Karpas-422 (cell line): ENCODE measurements around the gene NFIA. TPM values are rescaled to one million over a fixed set of nuclear protein-coding genes. Genes with fewer than 3 reads are reported as not detected.
A peak's percentile ranks its signal among the peaks of the same experiment; 100 is the strongest.

Source experiments
- DNase-seq: peaks from one replicate; pipeline ENCODE4 v3.0.0-alpha.2; 2015
- H2AFZ ChIP-seq: fragments of 200-600 bp; sonication (generic); 2 replicates; pipeline ENCODE4 v1.6.1; 2014; ENCODE audit warnings: antibody characterized with exemption, low read length, mixed read lengths
- H3K27ac ChIP-seq: fragments of 200-600 bp; sonication (generic); 2 replicates; pipeline ENCODE4 v1.5.1; 2014; ENCODE audit warnings: mild to moderate bottlenecking, low read length, moderate library complexity
- H3K27me3 ChIP-seq: fragments of 200-600 bp; sonication (generic); 2 replicates; pipeline ENCODE4 v1.6.1; 2014; ENCODE audit warnings: low read length, mixed read lengths
- H3K36me3 ChIP-seq: fragments of 200-600 bp; sonication (generic); 2 replicates; pipeline ENCODE4 v1.6.1; 2014; ENCODE audit warnings: low read length, mixed read lengths; ENCODE audit not compliant: insufficient read depth
- H3K4me1 ChIP-seq: fragments of 200-600 bp; sonication (generic); 2 replicates; pipeline ENCODE4 v1.6.1; 2014; ENCODE audit warnings: mild to moderate bottlenecking, low read length, mixed read lengths
- H3K4me2 ChIP-seq: fragments of 200-600 bp; sonication (generic); 2 replicates; pipeline ENCODE4 v1.6.1; 2014; ENCODE audit warnings: low read length, low read depth, mild to moderate bottlenecking; ENCODE audit not compliant: poor library complexity, severe bottlenecking
- H3K4me3 ChIP-seq: fragments of 200-600 bp; sonication (generic); 2 replicates; pipeline ENCODE4 v1.5.1; 2014; ENCODE audit warnings: mild to moderate bottlenecking, antibody characterized with exemption, low read length, mixed read lengths
- H3K79me2 ChIP-seq: fragments of 200-600 bp; sonication (generic); 2 replicates; pipeline ENCODE4 v1.6.1; 2014; ENCODE audit warnings: mild to moderate bottlenecking, low read length, mixed read lengths
- H3K9ac ChIP-seq: fragments of 200-600 bp; sonication (generic); 2 replicates; pipeline ENCODE4 v1.6.0; 2014; ENCODE audit warnings: low read length
- H3K9me2 ChIP-seq: fragments of 200-600 bp; sonication (generic), shearing (Covaris generic); replicated peaks from 2 replicates; pipeline ENCODE4 v1.6.0; 2014; ENCODE audit warnings: mild to moderate bottlenecking, low read length, moderate library complexity; ENCODE audit not compliant: insufficient read depth
- H3K9me3 ChIP-seq: fragments of 300-700, 200-600 bp; sonication (generic); 2 replicates; pipeline ENCODE4 v1.6.1; 2014; ENCODE audit warnings: low read length, mixed read lengths
- H4K20me1 ChIP-seq: fragments of 200-600 bp; sonication (generic); 2 replicates; pipeline ENCODE4 v1.6.1; 2014; ENCODE audit warnings: mild to moderate bottlenecking, antibody characterized with exemption, low read length, low read depth; ENCODE audit not compliant: insufficient read depth
- total RNA-seq: library from RNA; depleted of rRNA; stranded (reverse); fragments of >200 nt; shearing (Covaris generic); gene quantifications from 2 replicates; pipeline ENCODE4 v1.2.3, GENCODE V29; 2014; ENCODE audit warnings: low replicate concordance

Gene NFIA
- total RNA-seq, 1 experiment from 2014 or later = 38.3 TPM

DNA sequence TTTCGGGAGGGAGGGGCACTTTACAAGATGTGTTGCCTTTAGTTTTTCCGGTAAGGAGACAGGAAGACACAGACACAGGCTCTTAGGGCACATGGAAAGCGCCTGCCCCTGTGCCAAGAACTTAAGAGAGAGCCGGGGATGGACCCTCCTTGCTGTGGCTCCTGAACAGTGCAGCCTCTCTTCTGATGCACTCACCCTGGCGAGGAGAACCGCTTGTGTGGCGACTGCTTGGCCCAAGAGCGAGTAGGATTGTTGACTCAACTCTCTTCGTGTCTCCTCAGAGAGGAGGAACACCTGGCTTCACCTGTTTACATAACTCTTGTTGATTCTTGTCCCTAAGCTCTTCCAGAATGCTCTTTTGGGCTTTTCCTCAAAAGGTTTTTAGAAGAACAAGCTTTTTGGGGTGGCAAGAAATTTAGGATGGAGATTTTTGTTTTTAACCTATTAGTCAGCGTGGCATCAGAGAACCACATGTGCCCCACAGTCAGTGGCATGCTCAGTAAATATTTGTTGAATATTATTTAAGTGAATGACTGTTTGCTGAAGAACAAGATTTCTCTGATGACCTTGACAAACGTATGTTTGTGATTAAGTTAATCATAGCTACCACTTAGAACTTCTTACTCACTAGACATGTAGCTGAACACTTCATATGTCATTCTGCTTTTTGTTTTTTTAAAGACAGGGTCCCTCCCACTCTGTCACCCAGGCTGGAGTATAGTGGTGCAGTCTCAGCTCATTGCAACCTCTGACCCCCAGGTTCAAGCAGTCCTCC is 60.6 kb downstream of the NFIA start:
- no peaks in the 10 kb centered on the region for H3K9me3 ChIP-seq

DNA sequence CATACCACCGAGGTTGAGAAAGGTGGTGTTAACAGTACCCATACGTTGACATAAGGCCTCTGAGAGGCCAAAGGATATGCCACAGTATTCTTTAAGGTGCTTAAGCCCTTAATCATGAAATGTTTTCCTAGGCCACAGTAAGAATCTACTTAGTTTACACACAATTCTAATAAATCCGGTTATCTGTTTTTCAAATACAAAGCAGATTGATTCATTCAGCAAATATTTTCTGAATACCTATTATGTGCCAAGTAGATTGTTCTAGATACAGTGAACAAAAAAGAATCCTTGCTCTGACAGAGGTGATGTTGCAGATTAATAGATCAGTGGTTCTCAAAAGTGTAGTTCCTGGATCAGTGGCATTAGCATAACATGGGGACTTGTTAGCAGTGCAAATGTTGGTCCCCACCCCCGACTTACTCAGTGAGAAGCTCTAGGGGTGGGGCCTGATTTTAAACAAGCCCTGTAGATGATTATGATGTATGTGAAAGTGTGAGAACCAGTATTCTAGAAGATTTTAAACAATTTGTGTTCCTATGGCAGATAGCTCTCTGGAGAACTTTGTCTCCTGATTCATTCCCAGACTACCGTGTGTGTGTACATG is 61.6 kb downstream of the NFIA start:
- no peak overlapping the region for H3K4me2 ChIP-seq
- no peak overlapping the region for H3K27ac ChIP-seq
- no peak for DNase-seq
- no peaks in the 10 kb centered on the region for H3K36me3 ChIP-seq
- H3K4me3 ChIP-seq = no peak overlapping the region
- H3K4me1 ChIP-seq = peaks cover 86% of the 10 kb centered on the region
- H3K9me2 ChIP-seq = no peaks in the 10 kb centered on the region
- H3K27me3 ChIP-seq = no peaks in the 10 kb centered on the region
- H3K79me2 ChIP-seq = peaks cover 34% of the 10 kb centered on the region; the same call in 1 of the 2 replicates
- no peaks in the 10 kb centered on the region for H3K9me3 ChIP-seq
- no peak overlapping the region for H3K9ac ChIP-seq
- no peak overlapping the region for H2AFZ ChIP-seq
- peaks cover 6% of the 10 kb centered on the region; the same call in 1 of the 2 replicates for H4K20me1 ChIP-seq

More for the DNA sequence above, 60.6 kb downstream of the NFIA start:
- Histone ChIP-seq H3K79me2 (peaks cover 26% of the 10 kb centered on the region; the same call in 1 of the 2 replicates), H3K27me3 (no peaks in the 10 kb centered on the region), H2AFZ (no peak overlapping the region), H3K4me1 (peaks cover 85% of the 10 kb centered on the region), H3K4me2 (no peak overlapping the region), H4K20me1 (no peaks in the 10 kb centered on the region; the same call in 1 of the 2 replicates), H3K4me3 (no peak overlapping the region), H3K27ac (peak overlapping the region; percentile 95; the same call in 1 of the 2 replicates), H3K36me3 (no peaks in the 10 kb centered on the region), H3K9ac (no peak overlapping the region), H3K9me2 (no peaks in the 10 kb centered on the region)
- DNase-seq = no peak

DNA sequence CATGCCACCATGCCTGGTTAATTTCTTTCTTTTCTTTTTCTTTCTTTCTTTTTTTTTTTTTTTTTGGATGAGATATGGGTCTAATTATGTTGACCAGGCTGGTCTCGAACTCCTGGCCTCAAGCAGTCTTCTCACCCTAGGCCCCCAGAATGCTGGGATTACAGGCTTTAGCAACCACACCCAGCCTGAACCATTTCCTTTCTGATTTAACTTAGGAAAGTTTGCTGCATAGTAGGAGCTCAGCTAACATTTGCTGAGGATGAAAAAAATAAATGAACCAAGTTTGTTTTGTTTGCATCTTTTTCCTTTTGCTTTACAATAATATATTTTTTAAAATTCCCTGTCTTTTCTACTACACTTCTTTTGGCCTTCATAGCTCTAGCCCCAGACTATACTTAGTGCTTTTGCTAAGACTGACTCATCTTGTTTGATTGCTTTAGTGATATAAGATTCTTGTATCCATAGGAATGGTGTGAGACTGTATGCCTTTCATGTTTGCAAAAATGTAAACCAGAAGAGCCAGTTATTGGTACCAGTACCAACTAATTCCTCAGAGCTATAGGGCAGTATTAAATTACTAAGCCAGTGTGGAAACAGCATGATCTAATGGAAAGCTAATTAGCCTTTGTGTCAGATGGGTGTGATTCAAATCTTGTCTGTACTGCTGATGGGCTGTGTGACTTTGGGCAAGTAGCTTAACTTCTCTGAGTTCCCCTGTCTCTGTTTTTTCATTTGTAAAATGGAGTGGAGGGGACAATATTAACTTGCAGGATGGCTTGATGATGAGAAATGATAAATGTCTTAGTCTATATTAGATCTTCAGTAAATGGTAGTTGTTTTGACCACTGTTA is 66.9 kb downstream of the NFIA start:
- Histone ChIP-seq H3K36me3 (no peaks in the 10 kb centered on the region), H3K27ac (no peak overlapping the region), H3K9ac (no peak overlapping the region), H2AFZ (no peak overlapping the region), H3K9me3 (no peaks in the 10 kb centered on the region), H3K9me2 (no peaks in the 10 kb centered on the region), H3K79me2 (peaks cover 27% of the 10 kb centered on the region; the same call in 1 of the 2 replicates), H3K4me3 (no peak overlapping the region), H3K4me2 (no peak overlapping the region), H4K20me1 (peaks cover 16% of the 10 kb centered on the region), H3K27me3 (no peaks in the 10 kb centered on the region), H3K4me1 (peaks cover 46% of the 10 kb centered on the region)
- no peak for DNase-seq

- H3K9me2 ChIP-seq = no peaks in the 10 kb centered on the region
- no peak for DNase-seq
- no peaks in the 10 kb centered on the region for H3K27me3 ChIP-seq
- H3K4me2 ChIP-seq = no peak overlapping the region
- no peak overlapping the region for H3K9ac ChIP-seq
- H3K79me2 ChIP-seq = peaks cover 18% of the 10 kb centered on the region; the same call in 1 of the 2 replicates
- H3K36me3 ChIP-seq = no peaks in the 10 kb centered on the region
- H3K9me3 ChIP-seq = no peaks in the 10 kb centered on the region
- no peak overlapping the region for H2AFZ ChIP-seq
- H3K4me3 ChIP-seq = no peak overlapping the region
- H3K4me1 ChIP-seq = peaks cover 23% of the 10 kb centered on the region
- peaks cover 20% of the 10 kb centered on the region for H4K20me1 ChIP-seq
- no peak overlapping the region for H3K27ac ChIP-seq
Observed at GRCh38 chr1:61151565-61151964, 69.2 kb downstream of the NFIA start.

DNA sequence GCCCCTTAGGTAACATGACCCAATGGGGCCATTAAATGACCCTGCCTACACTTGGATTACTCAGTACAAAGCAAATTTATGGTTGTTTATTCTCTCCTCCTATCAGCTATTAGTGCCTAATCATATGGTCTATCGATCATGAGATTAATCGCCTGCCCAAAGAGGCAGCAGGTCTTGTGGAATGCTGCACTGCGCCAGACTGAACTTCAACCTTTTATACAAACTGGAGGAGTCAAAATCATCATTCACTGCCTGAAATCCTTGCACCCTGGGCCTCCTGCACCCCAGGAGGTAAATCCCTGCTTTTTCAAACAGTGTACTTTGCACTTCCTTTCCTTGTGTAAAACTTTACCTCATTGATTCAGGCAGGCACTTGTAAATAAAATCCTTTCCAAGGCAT is 69.7 kb downstream of the NFIA start:
- Histone ChIP-seq H4K20me1 (peaks cover 20% of the 10 kb centered on the region), H3K4me2 (no peak overlapping the region), H3K4me3 (no peak overlapping the region), H3K27ac (no peak overlapping the region), H3K79me2 (peaks cover 14% of the 10 kb centered on the region; the same call in 1 of the 2 replicates), H3K9me2 (no peaks in the 10 kb centered on the region), H3K4me1 (peaks cover 23% of the 10 kb centered on the region), H3K27me3 (no peaks in the 10 kb centered on the region), H3K36me3 (no peaks in the 10 kb centered on the region), H3K9me3 (no peaks in the 10 kb centered on the region), H3K9ac (no peak overlapping the region), H2AFZ (no peak overlapping the region)
- DNase-seq = no peak

- Histone ChIP-seq H3K4me2 (no peak overlapping the region), H3K79me2 (peaks cover 14% of the 10 kb centered on the region; the same call in 1 of the 2 replicates)
Observed at GRCh38 chr1:61152469-61153105, 70.2 kb downstream of the NFIA start.

DNA sequence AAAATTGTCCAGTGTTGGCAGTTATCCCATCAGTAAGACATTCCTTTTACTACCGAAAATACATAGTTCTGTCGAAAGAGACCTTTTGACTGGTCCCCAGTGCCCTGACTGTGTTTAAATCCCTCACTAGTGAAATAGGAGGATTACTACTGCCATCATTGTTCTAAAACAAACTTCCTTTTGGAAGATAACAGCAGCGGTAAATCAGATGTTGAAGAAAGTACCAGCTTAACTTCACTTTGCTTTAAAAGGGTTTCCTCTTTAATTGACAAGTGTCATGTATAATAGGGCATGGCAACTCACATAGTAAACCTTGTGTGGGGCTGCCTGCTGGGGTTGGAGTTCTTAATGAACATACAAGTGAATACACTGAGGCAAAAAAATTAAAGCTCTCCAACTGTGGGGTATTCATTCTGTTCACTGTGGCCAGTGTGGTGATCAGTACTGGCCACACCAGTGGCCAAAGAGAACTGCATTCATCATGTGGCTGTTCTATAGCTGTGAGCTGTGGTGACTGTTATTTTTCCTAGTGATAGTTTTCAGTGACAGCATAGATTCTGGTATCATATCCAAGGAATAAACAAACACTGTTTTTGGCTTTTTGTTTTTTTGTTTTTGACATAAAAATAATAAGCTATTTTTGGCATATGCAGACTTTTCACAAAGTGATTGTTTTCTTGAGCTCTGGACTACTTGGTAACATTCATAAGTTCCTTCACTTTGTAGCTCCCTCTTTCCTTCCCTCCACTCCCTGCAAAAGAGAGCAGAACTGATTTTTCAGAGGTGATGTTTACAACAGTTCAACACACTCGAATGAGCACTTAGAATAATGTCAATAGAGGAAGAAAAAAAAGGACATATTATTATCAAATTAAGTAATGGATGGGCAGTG is 74.5 kb downstream of the NFIA start:
- Histone ChIP-seq H3K4me3 (no peak overlapping the region), H3K9me2 (no peaks in the 10 kb centered on the region), H4K20me1 (peaks cover 7% of the 10 kb centered on the region; the same call in 1 of the 2 replicates), H3K4me1 (peaks cover 10% of the 10 kb centered on the region), H3K9me3 (no peaks in the 10 kb centered on the region), H2AFZ (no peak overlapping the region), H3K36me3 (no peaks in the 10 kb centered on the region), H3K79me2 (no peaks in the 10 kb centered on the region; the same call in 1 of the 2 replicates), H3K4me2 (no peak overlapping the region), H3K27me3 (no peaks in the 10 kb centered on the region), H3K27ac (no peak overlapping the region), H3K9ac (no peak overlapping the region)
- no peak for DNase-seq

More at GRCh38 chr1:61152469-61153105, 70.2 kb downstream of the NFIA start:
- no peak overlapping the region for H2AFZ ChIP-seq
- H3K9ac ChIP-seq = no peak overlapping the region
- H3K9me3 ChIP-seq = no peaks in the 10 kb centered on the region
- no peak overlapping the region for H3K4me3 ChIP-seq
- no peak overlapping the region for H3K27ac ChIP-seq
- DNase-seq = no peak
- peaks cover 28% of the 10 kb centered on the region for H3K4me1 ChIP-seq
- H4K20me1 ChIP-seq = peaks cover 20% of the 10 kb centered on the region
- no peaks in the 10 kb centered on the region for H3K36me3 ChIP-seq
- no peaks in the 10 kb centered on the region for H3K27me3 ChIP-seq
- H3K9me2 ChIP-seq = no peaks in the 10 kb centered on the region
